Muscle of leg (tissue), 11 donors: ENCODE results near the gene TRPT1. TPM values are rescaled to one million over a fixed set of nuclear protein-coding genes. Genes with fewer than 3 reads are reported as not detected.
"Not testable (repeated sequence)": the region's sequence is repeated elsewhere in the genome, so short reads cannot be mapped to it uniquely, and the experiment has no call there.

Source experiments
- DNase-seq: peaks from one replicate; pipeline ENCODE4 v3.0.0; 2013
- H3K27ac ChIP-seq: one replicate; pipeline ENCODE4 v1.5.1; 2013; ENCODE audit warnings: mild to moderate bottlenecking, low read length, control low read depth
- H3K27me3 ChIP-seq: one replicate; pipeline ENCODE4 v1.6.1; 2013; ENCODE audit warnings: low read length; ENCODE audit not compliant: control insufficient read depth, insufficient read depth
- H3K36me3 ChIP-seq: one replicate; pipeline ENCODE4 v1.6.1; 2013; ENCODE audit warnings: low read length; ENCODE audit not compliant: control insufficient read depth, insufficient read depth
- H3K4me1 ChIP-seq: one replicate; pipeline ENCODE4 v1.6.1; 2013; ENCODE audit warnings: low read length; ENCODE audit not compliant: control insufficient read depth, insufficient read depth
- H3K4me3 ChIP-seq: one replicate; pipeline ENCODE4 v1.5.1; 2013; ENCODE audit warnings: low read length, control low read depth
- H3K9me3 ChIP-seq: replicated peaks from 2 replicates; pipeline ENCODE4 v1.6.1; 2013; ENCODE audit warnings: low read depth, low read length; ENCODE audit not compliant: control insufficient read depth
- WGBS: methylation state at CpG from one replicate; pipeline ENCODE4 v1.1.5; 2013; ENCODE audit warnings: missing lambda C conversion rate; ENCODE audit not compliant: insufficient coverage; 5-methylcytosine and 5-hydroxymethylcytosine counted together
- polyA plus RNA-seq, 8 donors: library from polyadenylated mRNA; unstranded; fragments of 120-200 nt; gene quantifications; one replicate each; pipeline versions ENCODE4 v1.2.1 to v1.2.3, GENCODE V29; 2013; ENCODE audit warnings: inconsistent platforms in 1 of 8, low replicate concordance in 1 of 8; ENCODE audit not compliant: insufficient read length in 8 of 8, insufficient read depth in 1 of 8
- total RNA-seq: library from RNA; stranded (reverse); fragments of 120-200 nt; gene quantifications from one replicate; pipeline ENCODE4 v1.2.4, GENCODE V29; 2013

The TRPT1 gene
- total and polyA plus RNA-seq, 9 donors, result 42.3 to 78.9 (median 68.9) TPM

- Histone ChIP-seq H3K4me3 (peak within 1 kb of the TSS; percentile 75), H3K36me3 (peaks cover 15% of the 10 kb centered on the region), H3K27ac (no peak within 1 kb of the TSS), H3K4me1 (peaks cover 52% of the 10 kb centered on the region), H3K9me3 (no peaks in the 10 kb centered on the region), H3K27me3 (no peaks in the 10 kb centered on the region)
- no peak for DNase-seq
- WGBS, result under 1% methylated on average over 73 of the region's 75 CpGs
Measured at GRCh38 chr11:64251016-64251752, 25.2 kb upstream of the TRPT1 start, which contains the start of gene PLCB3. Gene PLCB3 (plus strand): TSS chr11:64251530. CDS start chr11:64251650, 120 bp downstream.

- H3K9me3 ChIP-seq, result no peaks in the 10 kb centered on the region
- H3K27ac ChIP-seq, result no peak overlapping the region
- peaks cover 9% of the 10 kb centered on the region for H3K36me3 ChIP-seq
- DNase-seq, result no peak
- WGBS, result 23% methylated on average over 10 of the region's 13 CpGs
- peaks cover 57% of the 10 kb centered on the region for H3K4me1 ChIP-seq
- peak overlapping the region; percentile 48 for H3K4me3 ChIP-seq
- H3K27me3 ChIP-seq, result no peaks in the 10 kb centered on the region
Measured at GRCh38 chr11:64250415-64251015, 24.5 kb upstream of the TRPT1 start.

DNA sequence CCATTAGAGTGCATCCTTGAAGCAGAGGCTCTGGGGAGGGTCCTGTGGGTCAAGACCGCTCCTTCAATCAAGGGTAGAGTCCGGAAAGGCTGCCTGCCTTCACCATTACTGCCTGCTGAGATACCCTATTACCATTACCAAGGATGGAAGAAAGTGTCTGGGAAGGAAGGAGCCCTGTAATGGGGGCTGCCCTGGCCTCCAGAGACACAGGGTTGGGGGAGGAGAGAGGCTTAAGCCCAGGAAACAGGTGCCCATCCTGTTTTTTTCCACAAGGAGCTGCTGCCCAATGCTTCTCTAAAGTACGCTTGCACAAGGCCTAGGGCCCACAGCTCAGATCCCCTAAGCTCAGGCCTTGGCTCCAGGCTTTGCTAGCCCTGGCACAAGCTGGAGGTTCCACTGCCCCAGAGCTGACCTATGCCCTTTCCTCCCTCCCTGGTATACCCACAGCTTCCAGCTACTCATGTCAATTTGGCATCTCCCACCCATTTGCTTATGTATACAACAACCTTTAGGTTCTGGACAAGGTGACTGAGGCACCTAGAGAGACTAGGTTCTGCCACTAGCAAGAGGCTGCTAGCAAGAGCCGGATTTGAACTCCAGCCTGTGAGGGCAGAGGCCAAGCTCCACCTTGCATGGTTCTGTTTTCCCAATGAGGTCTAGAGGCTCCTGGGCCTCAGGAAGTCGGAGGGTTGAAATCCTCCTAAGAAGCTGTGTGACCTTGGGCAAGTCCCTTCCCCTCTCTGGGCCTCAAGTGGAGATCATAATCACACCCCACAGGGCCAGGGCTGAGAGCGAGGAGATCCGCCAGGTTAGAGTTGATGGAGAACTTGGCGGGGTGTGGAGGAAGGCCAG lies 23.8 kb upstream of the TRPT1 start:
- Histone ChIP-seq H3K27me3 (no peaks in the 10 kb centered on the region), H3K9me3 (no peaks in the 10 kb centered on the region), H3K4me1 (peaks cover 64% of the 10 kb centered on the region), H3K27ac (no peak overlapping the region), H3K36me3 (peaks cover 6% of the 10 kb centered on the region), H3K4me3 (no peak overlapping the region)
- 94% methylated on average over 2 of the region's 8 CpGs for WGBS
- DNase-seq, result no peak

GRCh38 chr11:64249038-64249437 lies 23.1 kb upstream of the TRPT1 start:
- peaks cover 9% of the 10 kb centered on the region for H3K36me3 ChIP-seq
- H3K27ac ChIP-seq, result no peak overlapping the region
- no peaks in the 10 kb centered on the region for H3K9me3 ChIP-seq
- no peaks in the 10 kb centered on the region for H3K27me3 ChIP-seq
- peaks cover 71% of the 10 kb centered on the region for H3K4me1 ChIP-seq
- no peak for DNase-seq
- 89% methylated on average over 4 of the region's 4 CpGs for WGBS
- no peak overlapping the region for H3K4me3 ChIP-seq

- H3K9me3 ChIP-seq, result no peaks in the 10 kb centered on the region
- H3K4me1 ChIP-seq, result peaks cover 74% of the 10 kb centered on the region
- H3K27ac ChIP-seq, result no peak overlapping the region
- no peaks in the 10 kb centered on the region for H3K27me3 ChIP-seq
- no peak overlapping the region for H3K4me3 ChIP-seq
- peaks cover 14% of the 10 kb centered on the region for H3K36me3 ChIP-seq
- 77% methylated on average over 5 of the region's 7 CpGs for WGBS
- DNase-seq, result no peak
Measured at GRCh38 chr11:64248578-64248977, 22.6 kb upstream of the TRPT1 start.

- WGBS, result 12% methylated on average over 20 of the region's 31 CpGs
- DNase-seq, result no peak
Measured at GRCh38 chr11:64247729-64248531, 21.9 kb upstream of the TRPT1 start.

GRCh38 chr11:64246871-64247728 lies 21.1 kb upstream of the TRPT1 start, which contains the start of gene PPP1R14B:
Gene PPP1R14B (minus strand): TSS chr11:64246943. CDS start chr11:64246673, 270 bp downstream.
- Histone ChIP-seq H3K36me3 (peaks cover 24% of the 10 kb centered on the region), H3K4me3 (peak within 1 kb of the TSS; percentile 78), H3K27me3 (no peaks in the 10 kb centered on the region), H3K9me3 (no peaks in the 10 kb centered on the region), H3K4me1 (peaks cover 75% of the 10 kb centered on the region), H3K27ac (peak within 1 kb of the TSS; percentile 98)
- WGBS, result 2% methylated on average over 54 of the region's 74 CpGs
- peak; percentile 95 for DNase-seq

More at GRCh38 chr11:64247729-64248531, 21.9 kb upstream of the TRPT1 start:
- Histone ChIP-seq H3K9me3 (no peaks in the 10 kb centered on the region), H3K36me3 (peaks cover 20% of the 10 kb centered on the region), H3K27ac (peak overlapping the region; percentile 65), H3K27me3 (no peaks in the 10 kb centered on the region), H3K4me3 (peak overlapping the region; percentile 63), H3K4me1 (peaks cover 74% of the 10 kb centered on the region)

DNA sequence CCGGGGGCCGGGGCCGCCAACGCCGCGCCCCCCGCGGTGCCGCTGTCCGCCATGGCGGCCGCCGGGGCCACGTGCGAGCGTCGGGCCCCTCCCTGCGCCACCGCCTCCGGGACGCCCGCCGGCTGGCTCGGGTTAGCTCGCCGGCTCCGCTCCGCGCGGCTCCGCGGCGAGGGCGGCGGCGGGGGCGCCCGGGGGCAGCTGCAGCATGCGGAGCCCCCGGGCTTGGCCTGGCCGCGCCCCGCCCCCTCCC lies 20.6 kb upstream of the TRPT1 start:
- H3K27ac ChIP-seq, result peak overlapping the region; percentile 94
- not testable (repeated sequence) for H3K27me3 ChIP-seq, DNase-seq, H3K9me3 ChIP-seq
- peaks cover 72% of the 10 kb centered on the region for H3K4me1 ChIP-seq
- H3K36me3 ChIP-seq, result peaks cover 24% of the 10 kb centered on the region
- peak overlapping the region; percentile 78 for H3K4me3 ChIP-seq
- 0% methylated on average over 43 of the region's 43 CpGs for WGBS
